Fibroblast of mammary gland (primary cell): ENCODE results near the gene IL12RB2.

Experiments
- DNase-seq: peaks from one replicate; pipeline ENCODE4 v3.0.0-alpha.2; 2010; ENCODE audit warnings: low read depth
- H3K4me3 ChIP-seq: 2 replicates; pipeline ENCODE4 v1.5.1; 2011; ENCODE audit warnings: low read depth, mild to moderate bottlenecking, low read length, moderate library complexity; ENCODE audit not compliant: control insufficient read depth
- CTCF ChIP-seq: conservative IDR thresholded peaks from 2 replicates; pipeline ENCODE4 v1.5.1; 2011; ENCODE audit warnings: low read depth, low read length, inconsistent platforms; ENCODE audit not compliant: control insufficient read depth, insufficient read depth

Gene IL12RB2

GRCh38 chr1:67431869-67432578, 124.4 kb downstream of the IL12RB2 start:
- peak overlapping the region; percentile 80 for H3K4me3 ChIP-seq
- peak; percentile 13 for DNase-seq

GRCh38 chr1:67432745-67433144, 125.1 kb downstream of the IL12RB2 start:
- no peak for TF ChIP-seq CTCF
- no peak overlapping the region for H3K4me3 ChIP-seq
- DNase-seq: no peak

More at GRCh38 chr1:67431869-67432578, 124.4 kb downstream of the IL12RB2 start:
- no peak for TF ChIP-seq CTCF

- no peak for DNase-seq
- H3K4me3 ChIP-seq: no peak overlapping the region
- TF ChIP-seq CTCF: no peak
These were observed 126.2 kb downstream of the IL12RB2 start for GRCh38 chr1:67433837-67434236.

- TF ChIP-seq CTCF: no peak
- H3K4me3 ChIP-seq: no peak overlapping the region
- DNase-seq: no peak
These were observed 126.8 kb downstream of the IL12RB2 start for GRCh38 chr1:67434491-67434890.

GRCh38 chr1:67436511-67437055, 128.9 kb downstream of the IL12RB2 start:
- H3K4me3 ChIP-seq: no peak overlapping the region
- TF ChIP-seq CTCF: no peak
- no peak for DNase-seq

- no peak overlapping the region for H3K4me3 ChIP-seq
- no peak for TF ChIP-seq CTCF
- DNase-seq: no peak
These were observed 130.3 kb downstream of the IL12RB2 start for GRCh38 chr1:67437961-67438360.
